Hippocampal formation (tissue), 2 donors: Measurements from ENCODE around the gene PIP5K1A.

Source experiments
- DNase-seq, 2 donors: peaks; one replicate each; lab custom pipeline; 2025; lab: John Stamatoyannopoulos, UW

Gene PIP5K1A

DNA sequence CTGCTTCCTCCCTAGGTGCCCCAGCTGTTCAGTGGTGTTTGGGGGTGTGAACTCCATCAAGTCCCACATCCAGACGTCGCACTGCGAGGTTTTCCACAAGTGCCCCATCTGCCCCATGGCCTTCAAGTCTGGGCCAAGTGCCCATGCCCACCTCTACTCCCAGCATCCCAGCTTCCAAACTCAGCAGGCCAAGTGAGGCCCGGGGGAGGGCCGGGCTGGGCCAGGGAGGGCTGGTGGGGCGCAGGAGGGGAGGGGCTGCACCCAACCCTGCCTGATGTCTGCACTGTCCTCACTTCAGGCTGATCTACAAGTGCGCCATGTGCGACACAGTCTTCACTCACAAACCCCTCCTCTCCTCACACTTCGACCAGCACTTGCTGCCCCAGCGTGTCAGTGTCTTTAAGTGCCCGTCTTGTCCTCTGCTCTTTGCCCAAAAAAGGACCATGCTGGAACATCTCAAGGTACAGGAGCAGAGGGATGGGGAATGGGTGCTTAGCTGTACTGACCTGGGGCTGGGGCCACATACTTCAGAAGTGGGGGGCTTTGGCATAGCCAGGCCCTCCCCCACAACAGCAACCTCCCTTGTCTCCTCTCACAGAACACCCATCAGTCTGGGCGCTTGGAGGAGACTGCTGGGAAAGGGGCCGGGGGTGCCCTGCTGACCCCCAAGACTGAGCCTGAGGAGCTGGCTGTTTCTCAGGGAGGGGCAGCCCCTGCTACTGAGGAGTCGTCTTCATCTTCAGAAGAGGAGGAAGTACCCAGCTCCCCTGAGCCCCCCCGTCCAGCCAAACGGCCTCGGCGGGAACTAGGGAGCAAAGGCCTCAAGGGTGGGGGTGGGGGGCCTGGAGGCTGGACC lies 91.0 kb downstream of the PIP5K1A start:
- no peak for DNase-seq

DNA sequence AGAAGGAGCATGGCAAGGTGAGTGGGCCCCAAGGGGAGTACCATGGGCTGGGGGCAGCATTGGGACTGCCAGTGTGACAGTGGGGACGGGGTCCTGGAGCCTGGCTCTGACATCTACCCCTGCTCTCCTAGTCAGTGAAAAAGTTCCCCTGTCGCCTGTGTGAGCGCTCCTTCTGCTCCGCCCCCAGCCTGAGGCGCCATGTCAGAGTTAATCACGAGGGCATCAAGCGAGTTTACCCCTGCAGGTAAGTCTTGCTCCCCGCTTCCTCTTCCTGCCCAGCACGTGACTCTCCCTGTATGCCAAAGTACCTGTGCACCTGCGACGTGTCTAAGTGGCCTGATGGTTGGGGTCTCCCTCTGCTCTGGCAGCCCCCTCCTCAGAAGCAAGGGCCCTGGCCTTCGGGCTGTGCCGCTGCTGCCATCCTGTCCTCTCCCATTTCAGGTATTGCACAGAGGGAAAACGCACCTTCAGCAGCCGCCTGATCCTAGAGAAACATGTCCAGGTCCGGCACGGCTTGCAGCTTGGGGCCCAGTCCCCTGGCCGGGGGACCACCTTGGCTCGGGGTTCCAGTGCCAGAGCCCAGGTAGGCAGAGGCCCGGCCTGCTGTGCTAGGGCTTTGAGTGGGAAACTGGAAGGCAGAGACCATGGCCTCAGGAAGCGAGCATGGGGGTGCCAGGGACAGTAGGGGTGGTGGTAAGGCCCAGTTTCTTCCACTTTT lies 91.8 kb downstream of the PIP5K1A start:
- DNase-seq = no peak

DNA sequence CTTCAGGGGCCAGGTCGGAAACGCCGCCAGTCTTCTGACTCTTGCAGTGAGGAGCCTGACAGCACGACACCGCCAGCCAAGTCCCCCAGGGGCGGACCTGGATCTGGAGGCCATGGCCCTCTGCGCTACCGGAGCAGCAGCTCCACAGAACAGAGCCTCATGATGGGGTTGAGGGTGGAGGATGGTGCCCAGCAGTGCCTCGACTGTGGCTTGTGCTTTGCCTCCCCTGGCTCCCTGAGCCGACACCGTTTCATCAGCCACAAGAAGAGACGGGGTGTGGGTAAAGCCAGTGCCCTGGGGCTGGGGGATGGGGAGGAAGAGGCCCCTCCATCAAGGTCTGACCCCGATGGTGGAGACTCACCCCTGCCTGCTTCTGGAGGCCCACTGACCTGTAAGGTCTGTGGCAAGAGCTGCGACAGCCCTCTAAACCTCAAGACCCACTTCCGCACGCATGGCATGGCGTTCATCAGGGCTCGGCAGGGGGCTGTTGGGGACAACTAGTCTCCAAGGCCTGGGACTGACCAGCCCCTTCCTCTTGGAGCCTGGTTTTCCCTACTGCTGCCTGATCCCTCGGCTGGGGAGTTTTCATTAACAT lies 92.5 kb downstream of the PIP5K1A start:
- DNase-seq = no peak

DNA sequence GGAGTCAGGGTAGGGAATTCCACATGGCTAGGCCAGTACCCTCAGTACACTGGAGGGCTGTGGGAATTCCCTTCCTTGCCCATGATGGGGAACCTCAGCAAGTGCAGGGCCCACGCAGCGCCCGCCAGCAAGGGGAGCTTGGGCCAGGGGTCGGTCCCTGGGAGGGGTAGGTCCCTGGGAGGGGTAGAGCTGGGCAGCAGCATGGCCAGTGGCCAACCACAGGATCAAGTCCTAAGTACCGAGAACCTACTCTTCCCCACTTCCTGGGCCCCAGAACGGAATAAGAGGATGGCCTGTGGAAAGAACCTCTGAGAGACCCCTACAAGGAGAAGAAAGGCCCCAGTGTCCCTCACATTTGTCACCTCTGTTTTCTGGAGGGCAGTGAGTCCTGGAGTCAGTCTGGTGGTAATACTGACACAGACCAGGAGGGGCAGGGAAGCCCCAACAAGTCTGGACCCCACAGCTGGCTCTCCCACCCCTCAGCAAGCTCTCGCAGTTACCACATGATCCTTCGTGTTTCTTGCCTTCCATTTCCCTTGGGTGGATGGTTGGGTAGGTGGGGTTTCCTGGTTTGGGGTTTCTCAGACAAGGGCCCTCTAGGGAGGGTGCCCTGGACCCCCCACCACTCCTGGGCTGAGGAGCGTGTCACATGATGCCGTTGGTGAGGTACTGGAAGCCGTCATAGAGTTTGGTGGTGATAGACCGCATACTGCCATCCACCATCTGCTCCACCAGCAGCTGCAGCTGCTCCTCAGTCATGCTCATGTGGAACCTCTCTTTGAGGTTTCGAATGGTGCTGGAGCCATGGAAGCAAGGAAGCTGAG lies 94.1 kb downstream of the PIP5K1A start:
- no peak for DNase-seq

DNA sequence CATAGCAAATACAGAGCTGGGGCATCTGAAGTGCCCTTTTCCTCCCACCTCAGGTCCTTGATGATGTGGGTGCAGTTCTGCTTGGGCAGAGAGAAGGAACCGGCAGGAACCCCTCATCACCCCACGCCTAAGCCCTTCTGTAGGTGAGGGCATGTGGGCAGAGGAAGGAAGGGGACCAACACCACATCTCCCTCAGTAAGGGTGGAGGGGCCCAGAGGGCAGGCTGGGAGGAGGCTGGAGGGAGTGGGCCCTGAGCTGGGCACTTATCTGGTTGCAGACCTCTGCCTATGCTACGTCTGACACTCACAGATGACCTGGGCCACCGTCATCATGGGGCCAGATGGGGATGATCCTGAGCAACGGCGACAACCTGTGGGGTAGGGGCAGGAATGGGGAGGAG lies 94.7 kb downstream of the PIP5K1A start:
- DNase-seq = no peak

DNA sequence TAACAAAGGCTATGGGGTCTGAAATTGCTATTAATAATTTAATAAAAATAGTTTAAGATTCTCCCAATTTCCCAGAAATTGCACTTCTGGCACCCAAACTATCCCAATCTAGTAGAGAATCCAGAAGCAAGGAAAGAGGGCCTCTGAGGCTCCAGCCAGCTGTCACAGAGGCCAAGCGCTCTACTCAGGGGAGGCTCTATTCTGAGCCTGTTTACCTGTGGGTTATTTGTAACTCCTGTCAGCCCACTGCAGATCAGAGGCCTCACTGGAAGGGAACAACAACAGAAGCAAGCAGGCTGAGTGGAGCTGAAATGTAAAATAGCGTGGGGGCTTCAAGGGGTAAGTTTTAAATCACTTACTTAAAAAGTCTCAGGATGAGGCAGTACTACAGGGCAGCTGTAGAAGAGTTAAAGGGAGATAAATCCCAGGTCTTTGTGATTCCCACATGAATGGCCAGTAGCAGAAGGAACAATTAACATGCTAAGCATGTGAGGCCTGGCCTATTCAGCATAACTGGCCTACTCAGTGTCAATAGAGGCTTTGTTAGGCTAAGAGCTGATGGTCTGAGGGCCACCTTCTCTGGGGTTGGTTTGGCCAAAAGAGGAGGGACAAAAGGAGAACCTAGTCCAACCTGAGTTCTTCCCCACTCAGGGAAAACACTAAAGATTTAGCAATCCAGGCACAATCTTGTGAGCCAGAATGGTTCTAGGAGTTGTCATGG lies 96.5 kb downstream of the PIP5K1A start:
- DNase-seq = peak; percentile 42 to 88
